ENCODE data around the gene CAPG.
"Not testable (repeated sequence)": the region's sequence is repeated elsewhere in the genome, so short reads cannot be mapped to it uniquely, and the experiment has no call there.

GRCh38 chr2:85439569-85439968 lies 29.4 kb upstream of the CAPG start:
- TF ChIP-seq USF1 (IDR thresholded peaks at IDR 0.05; ENCODE audit: borderline replicate concordance, extremely low read length, insufficient read depth, low read depth, low read length); POLR2AphosphoS5 (IDR thresholded peaks at IDR 0.05; ENCODE audit: low read length); KAT2A (conservative IDR thresholded peaks at IDR 0.05; ENCODE audit: control insufficient read depth, low read depth, low read length); CTCF (IDR thresholded peaks at IDR 0.05 in 2 of 3, conservative IDR thresholded peaks at IDR 0.05 in 1 of 3; ENCODE audit: control insufficient read depth in 2 of 3, extremely low read depth in 1 of 3, insufficient read depth in 1 of 3, low read depth in 3 of 3, low read length in 3 of 3); SKIL (IDR thresholded peaks at IDR 0.05; ENCODE audit: low read depth, poor library complexity, severe bottlenecking); MEF2B (IDR thresholded peaks at IDR 0.05; ENCODE audit: partially characterized antibody, poor library complexity, severe bottlenecking); EP300 (IDR thresholded peaks at IDR 0.05; ENCODE audit: borderline replicate concordance in 1 of 2, control insufficient read depth in 1 of 2, low read depth in 2 of 2, low read length in 2 of 2); TCF7 (IDR thresholded peaks at IDR 0.05; ENCODE audit: borderline replicate concordance); EZH2 (IDR thresholded peaks at IDR 0.05; ENCODE audit: borderline replicate concordance, control insufficient read depth, low read depth, low read length); SP1 (IDR thresholded peaks at IDR 0.05; ENCODE audit: low read depth, low read length); ETV6 (conservative IDR thresholded peaks at IDR 0.05 in 1 of 2, IDR thresholded peaks at IDR 0.05 in 1 of 2; ENCODE audit: borderline replicate concordance in 1 of 2, low read depth in 1 of 2): not testable (repeated sequence)
